GM18907 (cell line): ENCODE data around the gene CSH1.
"Not testable (repeated sequence)": the region's sequence is repeated elsewhere in the genome, so short reads cannot be mapped to it uniquely, and the experiment has no call there.

Experiments
- ATAC-seq: cut with Tn5 transposase; IDR thresholded peaks from one replicate; pipeline ENCODE4 v1.9.1; 2021; ENCODE audit warnings: mild to moderate bottlenecking, moderate library complexity; ENCODE audit not compliant: unreplicated experiment

The CSH1 gene

DNA sequence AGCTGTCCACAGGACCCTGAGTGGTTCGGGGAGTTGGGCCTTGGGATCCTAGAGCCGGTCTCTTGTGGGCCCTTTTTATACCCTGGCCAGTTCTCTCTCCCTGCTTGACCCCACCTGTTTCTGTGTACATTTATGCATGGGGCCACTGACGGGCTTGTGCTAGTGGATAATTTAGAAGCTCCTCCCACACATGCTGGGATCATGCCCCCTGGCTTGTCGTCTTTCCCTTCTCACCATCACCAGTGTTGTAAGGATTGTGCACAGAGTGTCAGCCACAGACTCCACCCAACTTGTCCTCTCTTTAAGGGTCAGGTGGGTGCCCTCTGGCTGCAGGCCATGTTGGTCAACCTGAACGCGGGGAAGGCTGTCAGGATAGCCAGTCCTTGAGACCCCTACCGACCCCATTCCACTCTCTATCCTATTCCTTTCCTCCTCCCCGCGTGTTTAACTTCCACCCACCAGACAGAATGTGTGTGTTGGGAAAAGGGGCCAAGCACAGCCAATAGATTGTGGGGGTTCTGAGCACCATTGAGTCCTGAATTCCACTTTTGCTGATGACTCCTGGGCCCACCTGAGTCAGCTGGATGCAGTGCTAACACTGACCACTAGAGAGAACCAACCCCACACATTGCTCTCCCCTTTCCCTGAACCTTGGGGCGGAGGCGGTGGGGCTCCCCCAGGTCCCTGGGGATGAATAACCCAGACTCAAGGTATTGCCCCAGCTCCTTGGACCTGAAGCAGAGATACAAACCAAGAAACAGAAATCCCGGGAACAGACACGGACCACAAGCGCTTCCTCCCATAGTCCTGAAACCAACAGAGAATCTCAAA, at the start of gene CSH1:
Gene CSH1, minus strand, starts transcription at position 51 of the 831 bp plus-strand sequence. CDS start 63 bp downstream, outside the sequence.
- ATAC-seq = not testable (repeated sequence)

DNA sequence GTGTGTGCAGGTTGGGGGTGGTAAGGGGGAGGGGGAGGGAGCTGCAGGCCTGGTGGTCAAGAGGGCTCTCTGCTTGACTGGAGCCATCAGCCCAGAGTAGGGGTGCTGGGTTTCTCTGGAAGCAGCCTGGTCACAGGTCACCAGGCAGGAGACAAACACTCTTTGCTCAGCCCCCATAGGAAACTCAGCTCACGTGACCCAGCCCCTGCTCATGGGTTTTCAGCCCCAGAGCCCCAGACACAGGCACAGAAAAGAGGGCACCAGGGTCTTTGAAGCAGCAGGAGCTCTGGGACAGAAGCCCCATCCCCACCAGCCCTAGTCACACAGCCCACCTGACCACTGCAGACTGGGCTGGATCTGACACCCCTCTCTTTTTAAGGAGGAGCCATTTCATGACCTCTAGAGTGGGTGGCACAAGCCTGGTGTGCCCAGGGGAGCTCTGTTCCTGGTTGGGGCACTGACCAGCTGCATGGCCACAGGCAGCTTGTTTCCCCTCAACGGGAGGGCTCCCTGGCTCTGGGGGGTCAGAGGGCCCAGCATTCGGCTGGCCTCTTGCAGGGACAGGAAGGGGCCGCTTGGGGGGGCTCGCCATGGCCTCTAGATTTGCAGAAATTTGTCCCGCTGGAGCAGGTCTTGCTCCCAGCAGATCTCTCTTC, 49.5 kb upstream of the CSH1 start:
- peak; percentile 35 for ATAC-seq

DNA sequence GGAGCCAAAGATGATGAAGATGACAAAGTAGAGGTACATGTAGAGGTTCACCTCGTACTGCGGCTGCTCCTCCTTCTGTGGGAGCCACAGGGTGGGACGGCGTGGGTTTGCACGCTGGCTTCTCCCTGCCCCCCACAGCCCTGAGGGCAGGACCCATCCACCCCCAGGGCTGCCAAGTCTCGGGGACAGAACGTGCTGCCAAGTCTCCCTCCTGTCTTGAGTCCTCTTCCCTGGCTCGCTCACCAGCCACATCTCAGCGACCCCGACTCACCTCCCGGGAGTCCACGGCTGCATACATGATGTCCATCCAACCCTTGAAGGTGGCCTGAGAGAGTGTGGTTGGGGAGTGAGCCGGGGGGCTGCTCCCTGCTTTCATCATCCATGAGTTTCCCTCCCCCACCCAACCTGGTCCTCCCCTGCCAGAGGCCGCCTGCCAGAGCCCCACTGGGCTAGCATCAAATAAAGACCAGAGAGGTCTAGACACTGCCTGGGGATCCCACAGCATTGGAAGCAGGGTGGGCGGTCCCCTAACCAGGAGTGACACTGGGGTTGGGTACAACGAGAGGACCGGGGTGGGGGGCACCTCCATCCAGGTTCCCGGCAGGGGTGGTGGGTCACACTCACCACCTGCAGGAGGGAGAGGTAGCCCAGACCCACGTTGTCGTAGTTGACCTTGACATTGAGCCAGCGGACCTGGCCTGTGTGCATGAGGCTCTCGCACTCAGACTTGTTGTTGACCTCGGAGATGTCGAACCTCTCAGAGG, 48.5 kb upstream of the CSH1 start:
- ATAC-seq = no peak

GRCh38 chr17:63943745-63944144, 47.4 kb upstream of the CSH1 start:
- no peak for ATAC-seq

DNA sequence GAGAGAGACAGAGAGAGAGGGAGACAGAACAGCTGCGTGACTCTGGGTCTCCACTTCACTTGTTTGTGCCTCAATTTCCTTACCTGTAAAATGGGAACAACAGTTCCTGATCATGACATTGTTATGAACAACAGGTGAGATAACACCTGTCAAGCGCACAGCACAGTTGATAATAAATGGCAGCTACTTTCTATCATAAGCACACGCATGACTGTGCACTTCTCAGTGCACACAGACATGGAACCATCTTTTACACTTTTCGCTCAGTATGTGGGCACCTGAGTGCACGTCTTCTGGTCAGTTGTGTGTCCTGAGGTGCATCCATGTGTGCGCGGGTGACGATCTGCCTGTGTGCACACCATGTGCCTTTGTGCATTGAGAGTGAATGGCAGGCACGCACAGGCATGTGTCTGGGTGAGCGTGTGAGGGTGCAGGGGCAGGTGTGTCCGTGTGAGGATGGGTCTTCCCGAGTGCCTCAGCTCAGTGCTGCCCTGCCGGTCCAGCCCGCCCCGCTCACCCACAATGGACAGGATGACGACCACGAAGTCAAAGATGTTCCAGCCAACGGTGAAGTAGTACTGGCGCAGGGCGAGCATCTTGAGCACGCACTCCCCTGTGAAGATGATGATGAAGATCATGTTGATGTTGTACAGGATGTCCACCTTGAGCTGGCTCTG, 46.1 kb upstream of the CSH1 start:
- ATAC-seq = no peak

- no peak for ATAC-seq
These were observed 45.4 kb upstream of the CSH1 start for GRCh38 chr17:63941751-63942150.

DNA sequence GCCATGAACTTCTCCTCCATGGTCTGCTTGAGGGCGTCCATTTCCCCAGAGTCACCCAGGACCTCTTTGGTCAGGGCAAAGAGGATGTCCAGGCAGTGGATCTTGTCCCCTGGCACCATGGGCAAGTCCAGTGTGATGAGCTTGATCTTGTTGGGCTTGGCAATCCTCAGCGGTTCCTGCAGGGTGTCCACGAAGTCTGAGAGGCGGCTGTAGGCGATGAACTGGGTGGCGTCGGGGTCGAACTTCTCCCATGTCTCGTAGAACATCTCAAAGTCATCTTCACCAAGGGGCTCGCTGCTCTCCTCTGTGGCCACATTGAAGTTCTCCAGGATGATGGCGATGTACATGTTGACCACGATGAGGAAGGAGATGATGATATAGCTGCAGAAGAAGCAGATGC, 44.8 kb upstream of the CSH1 start:
- no peak for ATAC-seq

GRCh38 chr17:63940584-63940983, 44.2 kb upstream of the CSH1 start:
- no peak for ATAC-seq

GRCh38 chr17:63939884-63940283, 43.5 kb upstream of the CSH1 start:
- no peak for ATAC-seq

DNA sequence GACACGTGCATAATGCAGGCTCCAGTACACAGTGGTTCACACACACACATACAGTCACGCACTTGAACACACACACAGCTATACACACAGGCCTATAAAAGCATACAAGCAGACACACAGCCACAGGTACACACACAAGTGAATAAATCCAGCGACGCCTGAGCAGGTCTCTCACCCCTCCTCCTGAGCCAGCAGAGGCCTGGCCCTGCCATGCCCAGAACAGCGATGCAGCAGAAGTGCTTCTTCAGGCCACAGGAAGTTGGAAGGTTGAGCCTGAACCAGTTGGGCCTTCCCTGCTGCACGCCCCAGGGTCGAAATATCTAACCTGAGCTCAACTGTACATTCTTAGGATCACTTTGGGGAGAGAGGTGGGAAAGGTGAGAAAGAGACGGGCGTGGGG, 43.0 kb upstream of the CSH1 start:
- ATAC-seq = no peak

- no peak for ATAC-seq
These were observed 41.5 kb upstream of the CSH1 start for GRCh38 chr17:63937920-63938319.

DNA sequence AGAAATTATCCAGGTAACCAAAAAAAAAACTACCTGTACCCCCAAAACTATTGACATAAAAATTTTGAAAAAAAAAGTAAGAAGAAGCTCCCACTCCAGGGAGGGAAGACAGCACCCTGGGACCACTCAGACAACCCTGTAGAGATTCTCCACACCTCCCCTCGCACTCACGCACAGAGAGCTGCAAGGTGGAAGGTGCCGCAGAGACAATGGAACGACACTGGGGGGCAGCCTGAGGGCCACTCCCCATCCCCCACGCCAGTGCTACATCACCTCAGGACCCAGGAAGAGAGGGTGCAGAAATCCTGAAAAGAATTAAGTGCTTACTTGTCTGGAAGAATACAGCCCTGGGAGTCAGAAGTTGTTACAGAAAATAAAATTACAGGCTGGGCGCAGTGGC, 40.9 kb upstream of the CSH1 start:
- ATAC-seq = no peak

DNA sequence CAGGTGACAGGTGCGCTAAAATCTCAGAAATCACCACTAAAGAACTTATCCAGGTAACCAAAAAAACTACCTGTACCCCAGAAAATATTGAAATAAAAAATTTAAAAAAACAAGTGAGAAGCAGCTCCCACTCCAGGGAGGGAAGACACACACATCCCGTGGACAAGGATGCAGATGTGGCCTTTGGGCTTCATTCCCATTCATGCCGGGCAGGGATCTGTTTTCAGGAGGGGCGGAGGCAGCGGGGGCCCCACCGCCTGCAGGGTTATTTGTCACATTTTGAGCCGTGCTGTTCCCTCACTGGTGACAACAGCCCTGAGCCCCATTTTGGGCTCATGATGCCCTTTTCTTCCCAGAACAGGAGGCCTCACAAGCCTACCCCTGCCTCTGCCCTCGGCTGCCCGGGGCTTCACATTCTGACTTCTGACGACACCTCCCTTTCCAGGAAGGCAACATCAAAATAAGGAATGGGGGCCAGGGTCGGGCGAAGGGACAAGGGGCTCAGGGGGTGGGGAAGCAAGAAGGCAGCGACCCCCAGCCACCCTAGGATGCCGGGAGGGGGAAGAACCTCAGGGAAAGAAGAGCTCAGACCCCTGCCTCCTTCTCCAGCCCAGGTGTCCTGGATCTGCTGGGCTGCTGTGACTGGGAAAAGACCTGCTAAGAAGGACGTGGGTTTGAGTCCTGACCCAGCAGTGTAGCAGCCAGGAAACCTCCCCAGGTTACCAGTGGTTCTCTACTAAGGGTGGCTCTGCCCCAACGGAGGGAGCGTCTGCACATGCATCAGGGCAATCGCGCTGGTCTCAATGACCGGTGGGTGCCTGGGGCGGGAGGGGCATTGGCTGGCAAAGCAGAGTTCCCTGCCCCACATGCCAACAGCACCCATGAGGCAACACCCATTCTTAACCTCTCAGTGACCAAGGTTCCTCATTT, 38.1 kb upstream of the CSH1 start:
- ATAC-seq = no peak

- no peak for ATAC-seq
These were observed 37.2 kb upstream of the CSH1 start for GRCh38 chr17:63933598-63933997.

- peak; percentile 22 for ATAC-seq
These were observed 36.3 kb upstream of the CSH1 start for GRCh38 chr17:63932721-63933120.

DNA sequence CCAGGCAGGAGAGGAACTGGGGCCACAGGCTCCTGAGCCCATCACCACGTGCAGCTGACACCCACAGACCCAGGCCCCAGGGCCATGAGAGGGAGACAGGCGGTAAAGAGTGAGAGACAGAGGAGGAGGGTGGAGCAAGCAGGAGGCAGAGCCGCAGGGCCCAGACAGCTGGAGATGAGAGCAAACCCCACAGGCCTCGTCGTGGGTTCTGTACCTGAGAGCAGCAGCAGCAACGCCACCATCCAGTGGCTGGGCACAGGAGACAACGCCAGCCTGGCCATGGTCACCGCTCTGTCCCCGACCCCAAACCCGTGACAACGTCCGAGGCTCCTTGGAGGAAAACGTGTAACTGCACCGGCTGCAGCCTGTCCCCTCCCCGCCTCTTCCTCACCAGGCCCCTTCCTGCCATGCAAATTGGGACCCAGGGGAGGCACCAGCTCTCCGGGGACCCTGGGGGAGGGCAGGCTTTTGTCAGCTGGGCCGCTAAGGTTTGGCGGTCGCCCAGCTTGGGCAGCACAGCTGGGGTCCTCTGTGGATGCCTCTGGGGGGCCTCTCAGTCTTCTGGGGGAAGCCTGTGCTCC, 35.7 kb upstream of the CSH1 start, which contains the start of gene CD79B:
Gene CD79B, minus strand, starts transcription at position 351 of the 581 bp plus-strand sequence. Its CDS starts 70 bp downstream, at position 281.
- ATAC-seq = peak; percentile 75

- ATAC-seq = peak; percentile 31
These were observed 34.7 kb upstream of the CSH1 start for GRCh38 chr17:63930951-63931575.

DNA sequence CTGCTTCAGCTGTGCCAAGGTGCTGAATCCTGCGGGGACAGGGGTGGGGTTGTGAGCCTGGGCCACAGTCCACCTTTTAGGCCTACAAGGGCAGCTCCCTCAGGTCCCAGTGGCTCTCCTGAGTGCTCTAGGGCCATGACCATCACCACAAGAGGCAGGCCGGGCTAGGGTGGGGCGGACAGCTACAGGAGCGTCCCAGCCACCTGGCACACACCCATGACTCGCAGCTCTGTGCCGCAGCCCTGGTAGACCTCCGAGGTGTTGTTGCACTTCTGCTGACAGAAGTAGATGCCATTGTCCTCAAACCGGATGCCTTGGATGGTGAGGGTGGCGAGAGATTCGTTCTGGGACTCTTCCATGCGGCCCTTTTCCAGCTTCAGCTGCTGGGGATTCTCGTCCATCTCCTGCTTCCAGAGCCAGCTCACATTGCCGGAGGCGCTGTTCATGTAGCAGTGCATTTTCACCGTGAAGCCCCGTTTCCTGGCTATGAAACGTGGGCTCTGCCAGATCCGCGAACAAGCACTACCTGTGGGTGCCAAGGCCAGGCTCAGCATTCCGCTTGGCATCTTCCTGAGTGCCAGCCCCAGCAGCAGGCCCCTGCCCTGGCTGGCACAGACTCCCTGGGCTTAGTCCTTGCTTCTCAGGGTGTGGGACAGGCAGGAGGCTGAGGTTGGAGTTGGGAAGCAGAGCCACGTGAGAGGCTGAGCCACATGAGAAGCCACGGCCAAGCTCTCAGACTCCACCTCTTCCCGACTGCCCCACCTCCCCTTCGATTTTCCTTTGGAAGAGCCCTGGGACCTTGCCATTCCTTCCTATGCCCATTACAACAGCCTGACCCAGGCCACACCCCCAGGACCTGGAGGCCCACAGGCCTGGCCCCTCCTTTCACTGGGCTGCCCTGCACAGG, 33.7 kb upstream of the CSH1 start:
- ATAC-seq = no peak
